H7 (cell line): ENCODE data around the gene DGLUCY. TPM values are rescaled to one million over a fixed set of nuclear protein-coding genes. Genes with fewer than 3 reads are reported as not detected.

Experiments used
- DNase-seq: peaks from one replicate; pipeline ENCODE4 v3.0.0; 2012
- H3K27me3 ChIP-seq: 2 replicates; pipeline ENCODE4 v1.6.0; 2011; ENCODE audit warnings: mild to moderate bottlenecking, low read length; ENCODE audit not compliant: control insufficient read depth, insufficient read depth
- H3K36me3 ChIP-seq: replicated peaks from 2 replicates; pipeline ENCODE4 v1.5.1; 2011; ENCODE audit warnings: low read length; ENCODE audit not compliant: control insufficient read depth, insufficient read depth
- H3K4me3 ChIP-seq: 2 replicates; pipeline ENCODE4 v1.5.1; 2011; ENCODE audit warnings: low read depth, mild to moderate bottlenecking, control low read depth, low read length, moderate library complexity; ENCODE audit not compliant: insufficient read depth
- total RNA-seq: library from RNA; depleted of rRNA; stranded (reverse); fragments of >200 nt; shearing (Covaris generic); gene quantifications from 2 replicates; pipeline ENCODE4 v1.2.3, GENCODE V29; 2014; rRNA removed

Gene DGLUCY
- total RNA-seq, 1 experiment from 2014 or later: 20.3 TPM

GRCh38 chr14:91273273-91273884, 159.5 kb downstream of the DGLUCY start:
- Histone ChIP-seq H3K4me3 (no peak overlapping the region), H3K27me3 (no peaks in the 10 kb centered on the region), H3K36me3 (peaks cover 9% of the 10 kb centered on the region)
- no peak for DNase-seq

DNA sequence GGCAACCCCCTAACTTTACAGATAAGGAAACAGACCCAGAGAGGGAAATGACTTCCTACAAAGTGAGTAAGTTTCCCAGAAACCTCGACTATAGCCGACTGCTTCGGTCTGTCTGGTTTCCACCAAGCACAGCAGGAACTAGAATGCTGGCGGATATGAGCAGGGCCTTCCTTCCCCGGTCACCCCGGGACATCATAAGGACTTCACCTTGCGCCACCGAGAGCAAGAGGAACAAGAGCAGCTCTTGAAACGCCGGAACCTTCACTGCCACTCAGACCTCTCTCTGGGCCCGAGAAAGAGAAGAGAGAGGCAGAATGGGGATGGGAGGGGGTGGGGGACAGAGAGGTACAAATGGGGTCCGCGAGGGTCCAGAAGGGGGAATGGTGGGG, 160.0 kb downstream of the DGLUCY start:
- H3K27me3 ChIP-seq: no peaks in the 10 kb centered on the region
- peaks cover 11% of the 10 kb centered on the region for H3K36me3 ChIP-seq
- no peak for DNase-seq
- no peak overlapping the region for H3K4me3 ChIP-seq

DNA sequence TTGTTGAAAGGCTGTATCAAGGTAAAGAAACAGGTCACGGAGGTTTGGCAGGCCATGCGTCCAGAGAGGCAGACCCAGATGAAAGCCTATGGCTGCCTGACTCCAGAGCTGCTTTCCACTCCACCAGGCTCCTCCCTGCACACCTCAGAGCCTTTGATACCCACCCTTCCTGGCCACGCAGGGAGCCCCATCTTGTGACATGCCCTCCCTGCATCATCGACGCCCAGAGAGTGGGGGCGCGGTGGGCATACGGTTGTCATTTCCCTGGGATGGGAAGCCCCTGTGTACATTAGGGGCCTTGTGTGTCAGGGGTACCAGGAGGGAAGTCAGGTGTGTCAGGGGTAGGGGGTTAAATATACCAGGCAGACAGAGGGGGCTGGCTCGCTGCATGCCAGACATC, 160.9 kb downstream of the DGLUCY start:
- Histone ChIP-seq H3K27me3 (no peaks in the 10 kb centered on the region), H3K36me3 (peaks cover 12% of the 10 kb centered on the region), H3K4me3 (no peak overlapping the region)
- no peak for DNase-seq

Other genes starting within 250 kb of the DGLUCY start
- gene RPS6KA5, start 53.4 kb upstream of the DGLUCY start, total RNA-seq: 1.1 and 1.9 TPM in 2 replicates
- gene GPR68, start 130.6 kb downstream of the DGLUCY start, total RNA-seq: 0.22 and 1.1 TPM in 2 replicates